Activated CD8-positive, alpha-beta memory T cell treated with anti-CD3 and anti-CD28 coated beads, Interleukin-2, amount 50 U/mL, for 24 hours (primary cell): ENCODE data around the gene AP2A2.
A peak's percentile ranks its signal among the peaks of the same experiment; 100 is the strongest.

Experiments used
- DNase-seq: peaks from one replicate; pipeline ENCODE4 v3.0.0-alpha.2; 2020; ENCODE audit errors: extremely low read depth

The AP2A2 gene

DNA sequence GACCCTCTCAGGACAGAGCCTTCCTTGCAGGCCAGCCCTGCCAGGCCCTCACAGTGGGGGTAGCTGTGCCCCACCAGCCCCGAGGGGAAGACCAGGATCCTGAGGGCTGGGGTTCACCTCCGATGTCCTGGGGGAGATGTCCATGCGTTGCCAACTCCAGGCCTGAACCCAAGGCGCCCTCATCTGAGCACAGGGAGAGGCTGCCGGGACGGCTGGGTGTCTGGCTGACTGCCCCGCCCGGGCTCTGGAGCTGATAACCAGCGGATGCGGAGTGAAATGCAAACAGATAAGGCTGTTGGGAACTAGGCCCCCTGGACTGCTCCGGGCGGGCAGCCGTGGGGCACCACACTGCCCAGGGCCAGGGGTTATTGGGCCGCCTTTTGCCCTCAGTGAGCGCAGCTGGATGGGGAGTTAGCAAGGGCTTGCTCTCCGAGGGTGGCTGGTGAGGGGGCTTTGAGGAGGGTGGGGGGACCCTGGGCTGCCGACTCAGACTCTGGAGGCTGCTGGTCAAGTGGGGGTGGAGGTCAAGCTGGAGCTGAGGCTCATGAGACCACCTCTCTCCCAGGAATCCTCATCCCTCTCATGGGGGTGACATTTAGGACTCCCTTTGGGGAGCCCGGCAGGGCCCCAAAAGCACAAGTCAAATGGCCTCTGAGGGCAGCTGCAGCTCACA is 116.4 kb downstream of the AP2A2 start:
- DNase-seq = no peak

DNA sequence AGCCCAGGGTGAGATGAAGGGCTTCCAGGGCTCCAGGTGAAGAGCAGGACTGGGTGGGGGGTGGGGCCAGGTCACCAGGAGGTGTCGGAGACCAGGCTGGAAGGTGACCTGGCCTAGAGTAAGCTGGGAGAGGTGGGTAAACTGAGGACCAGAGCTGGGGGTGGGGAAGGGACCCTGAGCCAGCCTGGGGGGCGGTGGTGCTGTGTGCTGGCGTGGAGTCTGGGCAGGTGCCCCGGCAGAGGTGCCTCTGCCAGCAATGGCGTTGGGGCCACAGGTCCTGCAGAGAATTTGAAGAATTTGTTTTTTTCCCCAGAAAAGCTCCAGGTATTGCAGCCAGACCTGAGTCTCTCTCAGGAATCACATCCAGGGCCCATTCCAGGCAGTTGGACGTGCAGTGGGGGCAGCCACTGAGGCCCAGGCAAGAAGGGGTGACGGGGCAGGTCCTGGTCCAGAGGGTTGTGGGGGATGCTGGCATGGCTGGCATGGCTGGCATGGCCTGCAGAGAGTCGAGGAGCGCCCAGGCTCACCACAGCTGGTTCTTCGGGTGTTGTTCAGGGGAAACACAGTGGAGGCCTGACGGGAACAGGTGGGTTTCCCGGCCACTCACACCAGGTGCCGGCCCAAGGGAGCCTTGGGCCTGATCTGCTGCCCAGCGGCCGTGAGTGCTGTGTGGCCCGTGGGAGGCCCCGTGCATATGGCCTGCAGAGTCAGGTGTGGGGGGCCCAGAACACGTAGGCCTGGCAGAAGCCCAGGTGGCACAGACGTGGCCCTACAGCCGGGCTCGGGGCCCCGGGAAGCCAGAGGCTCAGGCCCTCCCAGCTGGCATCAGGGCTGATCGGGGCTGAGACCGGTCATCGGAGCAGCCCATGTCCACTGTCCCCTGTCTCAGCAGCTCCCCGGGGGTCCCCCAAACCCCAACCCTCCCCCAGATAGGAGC is 117.2 kb downstream of the AP2A2 start:
- no peak for DNase-seq

DNA sequence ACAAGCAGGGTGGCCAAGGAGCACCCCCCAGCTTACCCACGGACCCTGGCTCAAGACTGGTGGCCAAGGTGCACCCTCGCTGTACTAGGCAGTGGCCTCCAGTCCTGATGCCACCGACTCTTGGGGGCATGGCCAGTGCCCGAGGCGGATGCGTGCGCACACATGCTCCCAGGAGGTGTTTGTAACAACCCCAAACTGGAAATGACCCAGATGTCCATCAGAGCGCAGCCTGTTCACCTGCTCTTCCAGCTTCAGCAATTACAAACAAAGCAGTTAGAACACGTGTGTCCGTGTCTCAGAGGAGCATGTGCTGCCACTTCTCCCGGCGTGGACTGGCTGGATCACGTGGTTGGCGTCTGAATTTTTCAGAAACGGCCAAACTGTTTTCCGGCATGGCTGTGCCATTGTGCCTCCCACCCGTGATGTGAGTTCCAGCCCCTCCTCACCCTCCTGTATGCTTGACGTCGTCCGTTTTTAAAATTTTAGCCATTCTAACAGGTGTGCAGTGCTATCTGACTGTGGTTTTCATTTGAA is 118.0 kb downstream of the AP2A2 start:
- DNase-seq = no peak

DNA sequence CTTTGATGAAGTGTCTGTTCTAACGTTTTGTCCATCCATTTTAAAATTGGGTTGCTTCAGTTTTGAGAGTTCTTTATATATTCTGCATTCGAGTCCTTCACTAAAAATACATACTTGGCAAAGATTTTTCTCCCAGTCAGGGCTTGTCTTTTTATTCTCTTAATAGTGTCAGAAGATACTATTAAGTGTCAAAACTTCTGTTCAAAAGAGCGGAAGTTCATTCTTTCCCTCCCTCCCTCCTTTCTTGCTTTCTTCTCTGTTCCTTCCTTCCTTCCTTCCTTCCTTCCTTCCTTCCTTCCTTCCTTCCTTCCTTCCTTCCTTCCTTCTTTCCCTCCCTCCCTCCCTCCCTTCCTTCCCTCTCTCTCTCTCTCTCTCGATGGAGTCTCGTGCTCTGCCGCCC is 118.5 kb downstream of the AP2A2 start:
- DNase-seq = no peak

DNA sequence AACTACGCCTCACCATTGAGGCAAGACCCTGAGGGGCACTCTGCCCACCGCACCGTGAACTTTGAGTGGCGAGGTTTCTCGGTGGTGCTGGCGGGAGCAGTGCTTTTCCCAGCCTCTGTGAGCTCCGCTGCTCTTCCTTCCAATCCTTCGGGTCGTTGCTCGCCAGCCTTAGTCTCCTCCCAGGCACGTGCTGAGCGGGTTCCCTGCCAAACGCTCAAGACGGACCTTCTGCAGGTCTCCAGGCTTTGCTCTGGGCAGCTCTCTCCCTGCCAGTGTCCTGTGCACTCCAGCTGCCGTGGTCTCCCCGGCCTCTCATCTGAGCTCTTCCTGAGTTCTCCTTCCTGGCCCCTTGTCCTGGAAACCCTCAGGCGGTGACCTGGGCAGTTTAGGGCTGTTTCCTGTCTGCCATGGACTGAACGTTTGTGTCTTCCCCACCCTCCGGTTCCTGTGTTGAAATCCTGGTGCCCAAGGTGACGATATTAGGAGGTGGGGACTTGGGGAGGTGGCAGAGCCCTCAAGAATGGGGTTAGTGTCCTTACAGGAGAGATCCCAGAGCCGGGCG is 122.0 kb downstream of the AP2A2 start:
- no peak for DNase-seq

DNA sequence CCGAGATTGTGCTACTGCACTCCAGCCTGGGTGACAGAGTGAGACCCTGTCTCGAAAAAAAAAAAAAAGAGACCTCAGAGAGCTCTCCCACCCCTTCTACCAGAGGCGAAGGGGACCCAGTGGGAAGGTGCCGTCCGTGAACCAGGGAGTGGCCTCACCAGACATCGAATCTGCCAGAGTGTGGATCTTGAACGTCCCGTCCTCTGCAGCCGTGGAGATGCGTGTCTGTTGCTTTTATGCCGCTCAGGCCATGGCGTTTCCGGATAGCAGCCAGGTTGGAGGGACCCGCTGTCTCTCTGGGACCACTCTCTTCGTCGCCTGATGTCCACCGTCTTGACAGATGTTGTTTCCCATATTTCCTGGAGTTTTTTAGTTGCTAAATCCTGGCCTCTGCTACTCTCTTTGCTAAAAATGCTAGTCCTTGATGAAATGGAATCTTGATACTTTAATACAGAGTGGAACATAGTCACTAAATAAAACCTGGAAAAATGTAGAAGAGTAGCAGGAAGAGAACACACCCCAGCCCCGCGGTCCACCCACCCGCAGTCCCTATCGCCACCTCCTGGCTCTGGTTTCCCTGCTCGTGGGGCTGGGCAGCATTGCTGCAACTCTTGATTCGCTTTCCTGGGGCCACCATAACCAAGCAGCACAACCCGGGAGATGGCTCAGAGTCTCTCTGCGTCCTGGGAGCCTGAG is 122.9 kb downstream of the AP2A2 start:
- DNase-seq = no peak

DNA sequence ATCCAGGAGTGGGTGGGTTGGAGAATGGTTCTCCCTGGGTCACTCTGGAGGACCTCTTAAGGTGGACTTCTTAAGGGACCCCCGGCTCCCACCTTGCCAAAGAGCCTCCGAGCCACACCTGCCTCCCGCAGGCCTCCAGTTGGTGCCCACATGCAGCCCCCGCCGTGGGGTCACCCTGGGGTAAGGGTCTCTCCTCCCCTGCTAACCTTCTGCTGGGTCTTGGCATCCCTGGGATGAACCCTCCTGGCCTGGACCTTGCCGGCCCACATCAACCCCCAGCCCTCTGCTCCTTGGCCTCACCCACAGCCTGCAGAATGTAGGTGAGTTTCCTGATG is 123.4 kb downstream of the AP2A2 start:
- DNase-seq = no peak

DNA sequence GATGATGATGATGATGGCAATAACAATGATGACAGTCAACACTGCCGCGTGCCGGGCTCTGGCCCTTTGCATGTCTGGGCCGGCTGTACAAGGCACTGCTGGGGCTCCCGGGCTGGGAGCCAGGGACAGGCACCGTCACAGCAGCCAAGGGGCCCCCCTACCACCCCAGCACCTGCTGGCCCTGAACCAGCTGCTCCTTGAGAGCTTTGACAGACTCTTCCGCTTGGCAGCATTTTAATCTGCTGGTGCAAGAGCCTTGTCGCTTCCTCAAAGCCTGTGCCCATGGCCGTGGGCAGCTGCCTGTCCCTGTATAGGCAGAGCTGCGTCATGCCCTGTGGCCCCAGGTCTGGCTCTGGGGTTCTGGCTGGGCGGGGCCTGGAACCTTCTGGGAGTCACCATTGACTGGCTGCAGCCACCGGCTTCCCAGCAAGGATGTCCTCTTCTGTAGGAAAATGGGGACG is 123.8 kb downstream of the AP2A2 start:
- no peak for DNase-seq

DNA sequence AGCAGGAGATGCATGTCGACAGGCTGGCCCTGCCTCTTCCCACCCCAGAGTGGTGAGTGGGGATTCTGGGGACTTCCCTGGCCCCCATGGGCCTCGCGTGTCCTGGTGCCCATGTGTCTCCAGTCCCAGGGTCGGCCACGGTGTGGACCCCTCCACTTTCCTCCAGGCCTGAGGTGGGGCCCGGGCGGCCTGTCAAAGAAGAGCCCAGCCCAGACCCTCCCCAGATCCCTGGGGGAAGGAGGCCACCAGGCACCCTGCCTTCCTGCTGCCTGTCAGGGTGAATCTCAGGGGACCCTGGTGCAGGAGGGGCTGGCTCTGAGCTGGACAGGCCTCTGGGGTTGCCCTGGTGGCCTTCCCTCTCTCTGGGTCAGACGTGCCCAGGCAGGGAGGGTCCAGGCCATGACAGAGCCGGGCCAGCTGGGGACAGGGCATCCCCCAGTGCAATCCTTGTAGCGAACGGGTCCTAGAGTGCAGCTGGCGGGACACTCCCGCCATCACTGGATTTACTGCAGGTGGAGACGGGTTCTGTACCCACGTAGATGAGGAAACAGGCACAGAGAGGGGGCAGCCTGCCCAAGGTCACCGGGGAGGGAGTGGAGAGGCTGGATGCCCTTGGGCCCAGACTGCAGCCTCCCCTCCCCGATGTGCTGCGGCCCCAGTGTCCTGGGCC is 124.4 kb downstream of the AP2A2 start:
- no peak for DNase-seq

DNA sequence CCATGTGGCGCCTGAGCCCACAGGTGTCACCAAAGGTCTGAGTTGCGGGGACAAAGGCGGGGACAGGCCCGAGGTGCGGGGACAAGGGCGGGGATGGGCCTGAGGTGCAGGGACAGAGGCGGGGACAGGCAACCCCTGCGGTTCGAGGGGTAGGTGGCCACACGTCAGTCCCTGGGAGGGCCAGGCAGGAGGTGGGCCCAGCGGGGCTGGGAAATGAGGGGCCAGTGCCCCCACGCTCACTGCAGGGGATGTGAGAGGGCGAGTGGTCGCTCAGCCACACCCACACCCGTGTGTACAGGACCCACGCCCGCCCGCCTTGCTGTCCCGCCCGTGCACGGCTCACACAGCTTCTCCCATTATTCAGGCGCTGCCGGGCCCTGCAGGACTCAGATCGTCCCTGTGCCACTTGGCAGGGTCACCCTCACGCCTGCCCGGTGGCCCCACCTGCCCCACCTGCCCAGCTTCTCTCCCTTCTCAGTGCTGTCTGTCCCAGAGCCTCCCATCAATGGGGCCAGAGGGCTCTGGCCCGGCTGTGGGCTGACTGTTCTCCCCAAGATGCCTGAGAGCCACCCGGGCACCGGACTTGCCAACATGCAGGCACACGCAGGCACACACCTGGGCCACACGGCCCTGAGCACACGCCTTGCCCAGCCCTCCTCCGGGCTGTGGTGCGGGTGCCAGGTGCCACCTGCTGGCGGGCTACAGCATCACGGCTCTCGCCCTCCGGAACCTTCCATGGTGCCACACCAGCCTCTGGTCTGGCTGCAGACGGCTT is 125.1 kb downstream of the AP2A2 start:
- DNase-seq = peak; percentile 21

DNA sequence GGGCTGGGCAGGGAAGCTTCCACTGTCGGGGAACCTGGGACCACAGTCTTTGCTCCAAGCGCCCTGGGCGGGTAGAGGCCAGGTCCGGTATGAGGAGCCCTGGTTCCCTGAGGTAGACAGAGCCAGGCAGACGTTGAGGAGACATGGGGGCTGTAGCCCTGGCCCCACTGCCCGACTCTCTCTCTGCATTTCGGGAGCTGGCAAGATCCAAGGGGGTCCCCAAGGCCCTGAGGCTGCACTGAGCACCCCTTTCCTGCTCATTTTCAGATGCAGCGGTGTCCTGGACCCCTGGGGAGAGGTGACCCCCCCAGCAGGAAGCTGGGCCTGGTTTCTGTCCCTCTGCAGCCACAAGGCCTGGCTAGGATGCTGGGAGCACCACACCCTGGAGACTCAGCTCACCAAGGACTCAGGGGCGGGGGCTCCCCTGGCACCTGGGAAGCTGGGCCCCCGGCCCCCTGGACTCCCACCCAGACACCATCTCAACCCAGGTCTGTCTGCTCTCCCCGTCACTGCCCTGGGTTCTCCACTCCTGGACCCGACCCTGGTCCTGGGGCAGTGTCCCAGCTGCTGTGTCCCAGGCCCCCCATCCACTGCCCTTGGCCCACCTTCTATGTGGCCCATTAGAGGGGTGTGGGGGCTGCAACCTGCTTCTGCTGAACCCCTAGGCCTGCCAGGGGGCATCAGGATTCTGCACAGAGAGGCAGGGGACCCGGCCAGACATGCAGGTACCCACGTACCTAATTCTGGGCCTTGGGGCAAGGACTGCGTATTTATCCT is 125.9 kb downstream of the AP2A2 start:
- no peak for DNase-seq

DNA sequence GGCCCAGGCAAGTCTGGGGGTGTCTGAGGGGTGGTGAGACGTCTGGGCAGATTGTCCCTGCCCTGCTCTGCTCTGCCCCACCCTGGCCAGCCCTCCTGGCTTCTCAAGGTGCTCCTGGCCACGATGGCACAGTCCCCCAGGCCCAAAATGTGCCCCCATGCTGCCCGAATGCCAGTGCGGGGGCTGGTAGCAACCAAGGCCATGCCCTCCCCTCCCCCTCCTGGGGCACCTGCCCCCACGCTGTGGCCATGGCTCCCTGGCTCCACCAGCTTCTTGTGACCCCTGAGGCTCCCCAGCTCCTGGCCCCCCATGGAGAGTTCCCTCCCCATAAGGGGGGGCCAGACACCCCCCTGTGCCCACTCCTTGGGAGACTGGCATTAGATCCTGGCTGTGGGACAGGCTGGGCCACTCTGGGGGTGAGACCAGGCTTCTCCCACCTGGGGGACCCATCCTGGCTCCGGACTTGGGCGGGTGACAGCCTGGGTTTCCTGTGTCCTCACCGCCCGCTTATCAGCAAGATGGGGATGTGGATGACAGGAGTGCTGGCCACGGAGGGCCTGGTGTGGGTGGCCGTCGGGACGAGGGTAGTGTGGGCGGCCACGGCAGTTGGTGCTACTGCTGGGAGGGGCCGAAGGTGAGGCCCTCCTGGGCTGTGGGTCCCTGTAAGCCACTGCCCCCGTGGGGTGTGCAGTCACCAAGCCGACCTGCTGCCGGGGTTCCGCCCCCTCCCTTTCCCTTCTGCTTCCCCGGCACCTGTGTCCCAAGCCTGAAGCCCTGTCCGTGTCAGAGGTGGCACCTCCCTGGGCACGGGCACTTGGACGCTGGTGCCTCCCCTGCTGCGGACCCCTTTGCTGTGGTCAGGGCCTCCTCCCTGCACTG is 126.7 kb downstream of the AP2A2 start:
- DNase-seq = no peak

DNA sequence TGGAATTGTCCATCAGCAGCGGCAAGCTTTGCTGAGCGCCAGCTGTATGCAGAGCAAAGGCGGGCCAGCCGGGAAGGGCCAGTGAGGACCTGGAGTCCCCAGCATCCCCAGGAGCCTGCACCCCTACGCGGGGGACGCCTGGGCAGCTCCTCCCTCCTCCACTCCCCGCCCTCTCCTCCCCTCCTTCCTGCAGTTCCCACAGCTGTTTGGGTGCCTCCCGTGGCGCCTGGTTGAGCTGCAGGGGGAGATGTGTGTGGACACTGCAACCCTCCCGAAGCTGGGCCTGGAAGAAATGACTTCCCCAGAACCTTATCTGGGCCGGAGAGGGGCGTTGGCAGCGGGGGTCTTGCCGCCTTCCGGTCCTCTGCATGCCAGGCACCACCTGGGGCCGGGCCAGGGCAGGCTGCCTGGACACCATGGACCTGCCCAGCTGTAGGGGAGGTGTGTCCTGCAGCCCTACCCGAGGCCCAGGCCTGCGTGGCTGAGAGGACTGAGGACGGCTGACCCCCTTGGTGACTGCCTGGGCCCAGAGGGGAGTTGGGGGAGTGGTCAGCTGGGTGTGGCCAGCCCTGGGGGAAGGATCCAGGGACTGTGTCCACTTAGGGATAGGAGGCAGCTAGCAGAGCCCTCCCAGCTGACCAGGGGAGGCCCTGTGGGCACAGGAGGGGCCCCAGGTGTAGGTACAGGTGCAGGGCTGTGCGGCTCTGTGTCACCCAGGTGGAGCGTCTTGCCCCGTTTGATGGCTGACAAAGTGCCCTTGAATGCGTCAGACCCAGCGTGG is 127.6 kb downstream of the AP2A2 start:
- no peak for DNase-seq

DNA sequence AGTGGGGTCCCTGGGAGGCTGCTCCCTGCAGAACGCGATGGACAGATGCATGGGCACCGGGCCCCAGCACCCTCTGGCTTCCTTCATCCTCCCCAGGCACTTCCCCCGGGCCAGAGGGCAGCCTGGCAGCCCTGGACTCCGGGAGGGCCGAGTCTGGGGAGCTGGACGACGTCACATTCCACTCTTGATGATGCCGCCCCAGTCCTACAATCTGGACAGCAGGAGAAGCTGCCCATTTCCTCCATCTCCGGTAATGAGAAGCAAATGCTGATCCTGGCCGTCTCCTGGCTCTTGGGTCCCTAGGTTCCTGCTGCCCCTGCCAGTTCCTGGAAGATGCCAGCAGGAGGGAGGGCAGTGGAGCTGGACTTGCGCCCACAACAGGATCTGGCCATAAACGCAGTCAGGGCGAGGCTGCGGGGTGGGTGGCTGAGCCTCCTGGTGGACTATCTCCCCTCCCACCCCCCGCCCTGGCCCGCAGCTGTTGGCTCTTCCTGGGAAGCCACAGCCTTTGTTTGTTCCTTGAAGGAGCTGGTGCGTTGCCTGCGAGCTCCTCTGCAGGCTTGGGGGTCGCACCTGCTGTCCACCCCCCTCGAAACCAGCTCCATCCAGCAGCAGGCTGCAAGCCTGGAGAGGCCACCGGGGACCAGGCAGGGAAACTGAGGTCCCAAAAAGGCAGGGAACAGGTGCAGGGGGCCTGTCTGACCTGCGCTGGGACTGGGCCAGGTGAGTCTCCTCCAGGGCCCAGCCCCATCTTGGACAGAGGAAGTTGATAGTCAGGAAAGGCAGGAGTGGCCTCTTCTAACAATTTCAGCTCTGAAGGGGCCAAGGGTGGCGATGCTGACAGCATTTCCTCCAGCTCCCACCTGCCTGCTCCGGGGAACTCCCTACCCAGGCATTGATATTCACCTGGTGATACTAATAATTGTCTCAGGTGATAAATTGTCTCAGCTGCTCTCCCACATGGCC is 128.8 kb downstream of the AP2A2 start:
- DNase-seq = no peak

DNA sequence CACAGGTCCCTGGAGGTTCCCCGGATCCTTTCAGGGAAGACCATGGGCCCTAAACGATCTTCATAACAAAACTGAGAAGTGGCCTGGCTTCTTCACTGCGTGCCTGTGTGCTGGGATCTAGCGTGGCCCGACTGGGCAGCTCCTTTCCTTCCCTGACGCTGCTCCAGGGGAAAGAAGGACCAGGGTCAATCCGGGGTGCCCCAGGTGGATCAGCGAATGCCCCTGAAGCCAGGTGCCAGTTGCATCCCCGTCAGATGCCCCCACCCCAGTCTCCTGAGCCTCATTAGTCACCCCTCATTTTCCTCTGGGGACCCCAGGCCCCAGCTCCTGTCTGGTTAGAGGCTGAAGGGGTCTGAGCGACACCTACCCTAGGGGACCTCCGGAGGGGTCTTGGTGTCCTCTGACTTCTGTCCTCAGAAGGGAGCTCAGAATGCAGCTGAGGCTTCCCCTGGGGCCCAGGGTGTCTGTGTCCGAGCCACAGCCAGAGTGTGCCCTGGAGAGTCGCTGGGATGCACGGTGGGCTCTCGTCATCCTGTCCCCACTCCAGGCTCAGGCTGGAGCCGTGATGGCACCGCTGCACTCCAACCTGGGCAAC is 129.5 kb downstream of the AP2A2 start:
- no peak for DNase-seq

DNA sequence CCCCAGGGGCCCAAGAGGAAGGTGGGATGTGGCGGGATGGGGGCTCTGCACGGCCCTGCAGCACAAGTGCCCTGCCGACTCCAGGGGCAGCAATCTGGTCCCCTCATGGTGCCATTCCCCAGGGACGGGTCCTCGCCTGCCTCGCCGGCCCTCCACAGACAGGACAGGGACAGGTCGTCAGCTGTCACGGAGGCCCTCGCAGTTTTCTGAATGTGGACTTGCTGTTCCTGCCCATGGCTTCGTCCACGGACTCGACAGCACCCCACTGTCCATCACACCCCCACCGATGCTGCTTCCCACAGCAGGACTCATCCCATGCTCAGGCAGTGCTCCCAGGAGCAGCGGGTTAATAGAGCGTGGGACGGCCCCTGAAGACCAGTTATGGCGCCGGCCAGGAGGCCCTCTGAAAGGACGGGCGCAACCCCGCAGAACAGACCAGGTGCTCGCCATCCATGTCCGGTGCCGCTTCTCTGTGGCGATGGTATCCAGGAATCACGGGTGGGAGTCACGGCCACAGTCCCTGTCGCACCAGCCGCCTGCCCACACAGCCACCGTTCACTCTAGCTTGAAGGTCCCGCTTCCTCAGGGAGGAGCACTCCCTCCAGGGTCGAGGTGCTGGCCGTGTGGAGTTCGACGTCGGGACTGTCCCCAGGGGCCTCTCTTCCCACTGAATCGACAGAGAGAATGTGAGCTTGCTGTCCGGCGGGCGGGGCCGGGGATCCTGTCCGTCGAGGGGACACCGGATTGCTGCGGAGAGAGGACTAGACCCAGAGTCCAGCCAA is 130.5 kb downstream of the AP2A2 start:
- no peak for DNase-seq
